Measurements from ENCODE around the gene PIK3R1.

Gene PIK3R1

DNA sequence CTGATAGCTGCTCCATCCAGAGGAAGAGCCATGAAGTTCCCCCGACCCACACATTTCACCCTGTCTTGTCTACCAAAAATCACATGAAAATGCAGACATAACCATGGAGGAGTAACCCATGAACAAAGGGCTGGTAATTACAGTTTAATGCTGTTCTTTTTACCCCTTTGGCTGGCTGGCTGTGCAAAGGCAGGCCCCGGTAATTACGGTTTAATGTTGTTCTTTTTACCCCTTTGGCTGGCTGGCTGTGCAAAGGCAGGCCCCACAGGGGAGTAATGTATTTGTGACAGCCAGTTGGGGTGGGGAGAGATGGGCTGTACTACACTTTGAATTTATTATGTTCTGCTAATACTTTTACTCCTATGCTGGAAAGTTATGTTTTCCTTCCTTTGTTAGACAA is 41.7 kb downstream of the PIK3R1 start:
- Histone ChIP-seq H3K36me3 (ENCODE audit: insufficient read depth, low read length) (peaks cover 6% of the 10 kb centered on the region), H3K79me2 (ENCODE audit: insufficient read depth, low read length) (peaks cover 91% of the 10 kb centered on the region)
- no peak for TF ChIP-seq EZH2 (IDR thresholded peaks at IDR 0.05; ENCODE audit: borderline replicate concordance, low read depth, low read length, severe bottlenecking)
- TF ChIP-seq, protein P1, sequence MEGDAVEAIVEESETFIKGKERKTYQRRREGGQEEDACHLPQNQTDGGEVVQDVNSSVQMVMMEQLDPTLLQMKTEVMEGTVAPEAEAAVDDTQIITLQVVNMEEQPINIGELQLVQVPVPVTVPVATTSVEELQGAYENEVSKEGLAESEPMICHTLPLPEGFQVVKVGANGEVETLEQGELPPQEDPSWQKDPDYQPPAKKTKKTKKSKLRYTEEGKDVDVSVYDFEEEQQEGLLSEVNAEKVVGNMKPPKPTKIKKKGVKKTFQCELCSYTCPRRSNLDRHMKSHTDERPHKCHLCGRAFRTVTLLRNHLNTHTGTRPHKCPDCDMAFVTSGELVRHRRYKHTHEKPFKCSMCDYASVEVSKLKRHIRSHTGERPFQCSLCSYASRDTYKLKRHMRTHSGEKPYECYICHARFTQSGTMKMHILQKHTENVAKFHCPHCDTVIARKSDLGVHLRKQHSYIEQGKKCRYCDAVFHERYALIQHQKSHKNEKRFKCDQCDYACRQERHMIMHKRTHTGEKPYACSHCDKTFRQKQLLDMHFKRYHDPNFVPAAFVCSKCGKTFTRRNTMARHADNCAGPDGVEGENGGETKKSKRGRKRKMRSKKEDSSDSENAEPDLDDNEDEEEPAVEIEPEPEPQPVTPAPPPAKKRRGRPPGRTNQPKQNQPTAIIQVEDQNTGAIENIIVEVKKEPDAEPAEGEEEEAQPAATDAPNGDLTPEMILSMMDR (IDR thresholded peaks at IDR 0.05; ENCODE audit: borderline replicate concordance, extremely low read depth, low read length, poor library complexity, severe bottlenecking) = peak; percentile 6

DNA sequence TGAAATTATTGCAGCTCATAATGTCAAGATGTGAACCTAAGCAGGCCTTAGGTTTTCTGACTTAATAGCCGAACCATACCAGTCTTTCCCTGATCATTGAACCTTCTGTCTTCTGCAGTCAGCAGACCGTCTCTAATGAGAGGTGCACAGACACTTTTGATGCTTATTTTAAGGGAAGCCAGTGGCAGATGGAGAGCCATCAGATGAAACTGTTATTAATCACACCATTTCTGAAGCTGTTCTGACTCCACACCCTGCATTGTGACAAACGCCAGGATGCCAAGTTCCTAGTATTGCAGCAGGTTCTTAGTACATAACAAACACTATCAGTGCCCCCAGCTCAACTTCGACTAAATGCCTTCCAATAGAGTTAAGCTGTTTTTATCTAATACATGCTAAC is 43.0 kb downstream of the PIK3R1 start:
- ATAC-seq (ENCODE audit: insufficient read depth, low read depth) = no peak
- H3K4me3 ChIP-seq (ENCODE audit: low read depth in 1 of 2, low read length in 2 of 2) = no peak overlapping the region
- no peaks in the 10 kb centered on the region for H4K20me1 ChIP-seq (ENCODE audit: insufficient read depth, low read length)
- no peak for TF ChIP-seq EZH2 (IDR thresholded peaks at IDR 0.05; ENCODE audit: borderline replicate concordance, low read depth, low read length, severe bottlenecking)
- TF ChIP-seq, protein P1 (IDR thresholded peaks at IDR 0.05; ENCODE audit: borderline replicate concordance, extremely low read depth, low read length, poor library complexity, severe bottlenecking) = no peak
- no peaks in the 10 kb centered on the region for H3K27me3 ChIP-seq (ENCODE audit: insufficient read depth, low read length, poor library complexity)
- H3K9ac ChIP-seq (ENCODE audit: low read depth, low read length) = no peak overlapping the region
- H3K4me1 ChIP-seq (ENCODE audit: insufficient read depth, low read length) = peaks cover 91% of the 10 kb centered on the region
- H3K27ac ChIP-seq (ENCODE audit: low read length) = peak overlapping the region; percentile 81
- no peak for DNase-seq
- no peak overlapping the region for H3K4me2 ChIP-seq (ENCODE audit: insufficient read depth, low read length)
- no peak overlapping the region for H2AFZ ChIP-seq (ENCODE audit: low read depth, low read length)
- peaks cover 6% of the 10 kb centered on the region for H3K36me3 ChIP-seq (ENCODE audit: insufficient read depth, low read length)
- peaks cover 85% of the 10 kb centered on the region for H3K79me2 ChIP-seq (ENCODE audit: insufficient read depth, low read length)
- no peaks in the 10 kb centered on the region for H3K9me3 ChIP-seq (ENCODE audit: insufficient read depth, low read length, severe bottlenecking)

More for the DNA sequence above, 41.7 kb downstream of the PIK3R1 start:
- H2AFZ ChIP-seq (ENCODE audit: low read depth, low read length) = no peak overlapping the region
- no peaks in the 10 kb centered on the region; the same call in 1 of the 2 replicates for H4K20me1 ChIP-seq (ENCODE audit: insufficient read depth, low read length)
- H3K4me1 ChIP-seq (ENCODE audit: insufficient read depth, low read length) = peaks cover 98% of the 10 kb centered on the region
- H3K27me3 ChIP-seq (ENCODE audit: insufficient read depth, low read length, poor library complexity) = no peaks in the 10 kb centered on the region
- no peak overlapping the region for H3K4me2 ChIP-seq (ENCODE audit: insufficient read depth, low read length)
- H3K9me3 ChIP-seq (ENCODE audit: insufficient read depth, low read length, severe bottlenecking) = no peaks in the 10 kb centered on the region
- no peak overlapping the region for H3K9ac ChIP-seq (ENCODE audit: low read depth, low read length)
- no peak overlapping the region for H3K4me3 ChIP-seq (ENCODE audit: low read depth in 1 of 2, low read length in 2 of 2)
- DNase-seq (no peak), ATAC-seq (ENCODE audit: insufficient read depth, low read depth) (no peak)
- H3K27ac ChIP-seq (ENCODE audit: low read length) = peak overlapping the region; percentile 81

DNA sequence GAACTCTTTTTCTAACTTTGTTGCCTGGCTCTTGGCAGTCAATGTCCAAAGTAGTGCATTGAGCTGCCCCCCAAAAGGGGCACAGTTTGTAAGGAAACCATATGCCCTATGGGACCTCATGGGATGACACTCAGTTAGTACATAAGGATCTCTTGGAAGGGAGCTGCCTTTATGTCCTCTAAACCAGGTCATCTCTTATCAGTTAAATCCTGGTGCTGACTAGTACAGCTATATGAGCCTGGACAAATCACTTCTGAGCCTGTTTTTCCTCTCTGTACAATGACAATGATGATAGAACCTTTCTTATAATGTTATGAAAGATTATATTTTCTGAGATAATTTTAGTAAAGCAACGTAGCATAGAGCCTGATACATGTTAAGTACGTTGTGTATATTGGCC is 44.1 kb downstream of the PIK3R1 start:
- no peak overlapping the region for H2AFZ ChIP-seq (ENCODE audit: low read depth, low read length)
- peaks cover 85% of the 10 kb centered on the region for H3K79me2 ChIP-seq (ENCODE audit: insufficient read depth, low read length)
- peak overlapping the region; percentile 12; the same call in 1 of the 2 replicates for H3K27ac ChIP-seq (ENCODE audit: low read length)
- peaks cover 91% of the 10 kb centered on the region for H3K4me1 ChIP-seq (ENCODE audit: insufficient read depth, low read length)
- no peak overlapping the region for H3K4me3 ChIP-seq (ENCODE audit: low read depth in 1 of 2, low read length in 2 of 2)
- no peak overlapping the region for H3K4me2 ChIP-seq (ENCODE audit: insufficient read depth, low read length)
- ATAC-seq (ENCODE audit: insufficient read depth, low read depth) = no peak
- no peaks in the 10 kb centered on the region for H3K9me3 ChIP-seq (ENCODE audit: insufficient read depth, low read length, severe bottlenecking)
- no peak overlapping the region for H3K9ac ChIP-seq (ENCODE audit: low read depth, low read length)
- TF ChIP-seq, protein P1 (IDR thresholded peaks at IDR 0.05; ENCODE audit: borderline replicate concordance, extremely low read depth, low read length, poor library complexity, severe bottlenecking) = no peak
- no peak for TF ChIP-seq EZH2 (IDR thresholded peaks at IDR 0.05; ENCODE audit: borderline replicate concordance, low read depth, low read length, severe bottlenecking)
- peaks cover 6% of the 10 kb centered on the region for H3K36me3 ChIP-seq (ENCODE audit: insufficient read depth, low read length)
- H3K27me3 ChIP-seq (ENCODE audit: insufficient read depth, low read length, poor library complexity) = no peaks in the 10 kb centered on the region
- no peak for DNase-seq
- peaks cover 4% of the 10 kb centered on the region; the same call in 1 of the 2 replicates for H4K20me1 ChIP-seq (ENCODE audit: insufficient read depth, low read length)
